Measurements from ENCODE around the gene TPTE2. TPM values are rescaled to one million over a fixed set of nuclear protein-coding genes. Genes with fewer than 3 reads are reported as not detected.
"Not testable (repeated sequence)": the region's sequence is repeated elsewhere in the genome, so short reads cannot be mapped to it uniquely, and the experiment has no call there.

The TPTE2 gene
- polyA plus RNA-seq (ENCODE audit: insufficient read length in 4 of 4), result under 1 TPM; 0.16 to 0.44 (median 0.27) TPM

DNA sequence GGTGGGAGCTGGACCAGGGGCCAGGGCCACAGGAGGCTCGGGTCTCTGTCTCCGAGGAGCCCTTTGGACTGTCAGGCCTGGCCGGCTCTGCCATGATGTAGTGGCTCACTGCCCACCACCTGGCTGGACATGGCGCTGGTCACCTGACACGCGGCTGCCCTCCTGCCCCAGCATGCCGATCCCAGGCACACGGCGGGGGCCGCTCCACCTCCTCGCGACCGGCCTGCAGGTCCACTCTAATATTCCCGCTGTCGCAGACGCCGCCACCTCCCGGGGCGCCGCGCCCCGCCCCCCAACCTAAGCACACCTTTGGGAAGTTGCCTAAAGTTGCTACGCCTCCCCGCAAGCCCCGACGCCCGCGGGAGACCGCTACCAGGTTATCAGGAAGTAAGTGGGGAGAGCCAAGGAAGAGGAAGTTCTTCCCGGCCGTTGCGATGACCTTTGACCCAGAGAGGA lies at the start of gene TPTE2:
TPTE2 (minus strand) TSS at position 406 of the 456 bp plus-strand sequence. CDS start 58,298 bp downstream, outside the sequence.
- not testable (repeated sequence) for DNase-seq (ENCODE audit: low read depth in 4 of 4, low spot score in 3 of 4)

- DNase-seq (ENCODE audit: low read depth in 4 of 4, low spot score in 3 of 4), result no peak
Observed at GRCh38 chr13:19607523-19608078, 46.3 kb upstream of the TPTE2 start.

DNA sequence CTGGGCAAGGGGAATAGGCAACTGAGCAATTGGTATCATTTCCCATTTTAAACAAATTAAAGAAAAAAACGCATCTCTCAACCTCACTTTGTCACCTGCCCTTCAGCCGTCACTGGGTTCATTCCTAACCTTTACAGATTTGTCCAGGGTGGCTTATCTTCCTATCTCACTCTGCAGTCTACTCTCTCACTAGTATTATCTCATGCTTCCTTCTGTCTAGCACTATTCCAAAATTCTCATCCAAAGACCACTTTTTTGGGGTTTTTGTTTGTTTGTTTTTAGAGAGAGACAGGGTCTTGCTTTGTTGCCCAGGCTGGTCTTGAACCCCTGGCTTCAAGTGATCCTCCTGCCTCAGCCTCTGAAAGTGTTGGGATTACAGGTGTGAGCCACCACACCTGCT lies 45.4 kb upstream of the TPTE2 start:
- no peak for DNase-seq (ENCODE audit: low read depth in 4 of 4, low spot score in 3 of 4)

GRCh38 chr13:19606152-19606551 lies 44.8 kb upstream of the TPTE2 start:
- DNase-seq (ENCODE audit: low read depth in 4 of 4, low spot score in 3 of 4), result no peak

DNA sequence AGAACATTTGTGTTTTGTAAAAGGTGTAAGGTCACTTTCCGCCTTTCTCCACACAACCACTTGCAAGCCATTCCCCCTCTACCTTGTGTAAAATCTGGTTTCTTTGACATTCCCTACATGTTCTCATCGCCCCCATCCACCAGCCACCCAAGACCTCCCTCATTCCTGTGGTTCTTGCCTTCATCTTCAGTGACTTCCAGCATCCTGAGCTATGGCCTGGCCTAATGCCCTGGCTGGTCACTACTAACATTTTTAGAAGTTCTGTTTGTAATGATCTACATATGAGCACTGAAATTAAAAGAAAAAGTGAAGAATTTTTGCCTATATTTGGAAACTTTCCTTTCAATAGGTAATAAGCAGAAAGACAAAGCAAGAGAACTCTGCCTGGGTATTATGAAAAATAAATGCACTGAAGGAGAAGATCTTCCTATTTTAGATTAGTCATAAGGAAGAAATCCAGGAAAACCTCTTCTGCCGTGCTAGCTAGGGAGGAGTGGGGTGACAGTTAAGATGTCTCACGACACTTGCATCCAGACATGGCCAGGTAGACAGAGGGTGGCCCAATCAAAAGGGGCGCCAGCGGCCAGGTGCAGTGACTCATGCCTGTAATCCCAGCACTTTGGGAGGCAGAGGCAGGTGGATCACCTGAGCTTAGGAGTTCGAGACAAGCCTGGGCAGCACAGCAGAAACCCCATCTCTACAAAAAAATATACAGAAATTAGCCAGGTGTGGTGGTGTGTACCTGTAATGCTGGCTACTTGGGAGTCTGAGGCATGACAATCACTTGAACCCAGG lies 44.0 kb upstream of the TPTE2 start:
- no peak for DNase-seq (ENCODE audit: low read depth in 4 of 4, low spot score in 3 of 4)

- no peak for DNase-seq (ENCODE audit: low read depth in 4 of 4, low spot score in 3 of 4)
Observed at GRCh38 chr13:19604306-19604705, 43.0 kb upstream of the TPTE2 start.

DNA sequence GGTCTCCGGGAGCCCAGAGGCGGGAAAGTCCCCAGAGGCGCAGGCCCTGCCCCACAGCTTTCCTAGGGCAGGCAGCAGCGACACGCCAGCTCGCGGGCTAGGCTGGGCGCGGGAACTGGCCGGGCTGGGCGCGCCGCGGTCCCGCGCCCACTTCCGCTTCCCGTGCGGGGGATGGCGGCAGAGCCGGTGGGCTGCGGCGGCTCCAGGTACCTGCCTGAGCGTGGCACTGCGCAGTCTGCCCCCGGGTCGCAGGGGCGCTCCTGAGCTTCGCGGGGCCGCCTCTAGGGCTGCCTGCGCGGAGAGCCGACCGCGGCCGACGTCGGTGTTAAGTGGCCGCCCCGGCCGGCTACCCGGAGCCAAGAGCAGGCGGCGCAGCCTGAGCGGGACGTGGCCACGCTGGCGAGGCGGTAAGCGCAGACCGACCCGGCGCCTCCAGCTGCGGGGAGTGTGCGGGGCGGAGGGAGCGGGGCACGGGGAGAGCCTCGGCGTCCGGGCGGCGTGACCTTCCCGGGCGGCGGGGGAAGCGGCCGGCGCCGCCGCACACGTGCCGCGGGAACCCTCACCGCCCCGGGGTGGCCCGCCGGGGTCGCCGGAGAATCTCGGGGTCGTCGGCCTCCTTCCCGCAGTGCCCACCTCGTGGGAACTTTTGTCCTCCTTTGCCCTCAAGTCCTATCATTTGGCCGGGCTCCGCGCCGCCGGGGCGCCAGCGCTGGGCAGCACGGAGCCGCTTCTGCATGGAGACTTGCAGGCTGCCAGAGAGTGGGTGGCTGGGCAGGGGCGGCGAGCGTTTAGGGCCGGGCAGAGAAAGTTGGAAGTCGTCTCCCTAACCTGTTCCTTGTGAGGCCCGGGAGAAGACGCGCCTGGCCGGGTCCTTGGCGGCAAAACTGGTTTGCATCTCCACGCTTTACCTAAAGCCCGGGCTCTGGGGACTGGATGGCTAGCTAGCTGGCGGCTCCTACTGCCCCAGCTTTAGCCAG lies 40.7 kb upstream of the TPTE2 start:
- DNase-seq (ENCODE audit: low read depth in 4 of 4, low spot score in 3 of 4), result peak in 1 of 4 donors; percentile 39

DNA sequence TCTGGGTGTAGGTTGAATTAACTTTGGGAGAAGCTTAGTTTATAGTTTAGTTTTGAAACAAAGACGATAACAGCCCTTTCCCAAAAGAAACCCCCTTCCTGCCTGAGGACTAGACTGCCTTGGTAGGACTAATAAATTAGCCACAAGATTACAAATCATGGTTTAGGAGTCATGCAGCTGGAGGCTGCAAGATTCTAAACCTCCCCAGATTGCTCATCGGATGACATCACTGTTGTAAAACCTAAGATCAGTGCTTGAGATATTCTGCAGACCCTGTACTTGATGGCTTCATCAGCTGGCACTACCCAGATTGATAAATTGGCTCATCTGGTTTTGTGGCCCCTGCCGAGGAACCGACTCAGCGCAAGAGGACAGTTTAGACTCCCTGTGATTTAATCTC lies 36.2 kb upstream of the TPTE2 start:
- no peak for DNase-seq (ENCODE audit: low read depth in 4 of 4, low spot score in 3 of 4)

DNA sequence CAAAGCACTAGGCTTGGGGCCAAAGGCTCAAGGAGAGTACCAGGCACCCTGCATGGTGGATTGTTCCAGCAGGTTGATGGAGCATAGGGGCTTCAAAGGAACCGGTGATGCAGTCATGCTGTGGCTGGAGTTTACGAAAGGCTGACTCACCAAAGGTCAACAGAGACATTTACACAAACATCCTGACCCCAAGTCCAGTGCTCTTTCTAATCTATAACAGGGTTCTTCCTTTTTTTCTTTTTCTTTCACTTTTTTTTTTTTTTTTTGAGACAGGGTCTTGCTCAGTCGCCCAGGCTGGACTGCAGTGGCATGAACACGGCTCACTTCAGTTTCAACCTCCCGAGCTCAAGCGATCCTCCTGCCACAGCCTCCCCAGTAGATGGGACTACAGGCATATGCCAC lies 35.6 kb upstream of the TPTE2 start:
- no peak for DNase-seq (ENCODE audit: low read depth in 4 of 4, low spot score in 3 of 4)

- DNase-seq (ENCODE audit: low read depth in 4 of 4, low spot score in 3 of 4), result no peak
Observed at GRCh38 chr13:19596086-19596485, 34.8 kb upstream of the TPTE2 start.

GRCh38 chr13:19592657-19593180 lies 31.4 kb upstream of the TPTE2 start:
- DNase-seq (ENCODE audit: low read depth in 4 of 4, low spot score in 3 of 4), result no peak

- no peak for DNase-seq (ENCODE audit: low read depth in 4 of 4, low spot score in 3 of 4)
Observed at GRCh38 chr13:19591864-19592263, 30.5 kb upstream of the TPTE2 start.

DNA sequence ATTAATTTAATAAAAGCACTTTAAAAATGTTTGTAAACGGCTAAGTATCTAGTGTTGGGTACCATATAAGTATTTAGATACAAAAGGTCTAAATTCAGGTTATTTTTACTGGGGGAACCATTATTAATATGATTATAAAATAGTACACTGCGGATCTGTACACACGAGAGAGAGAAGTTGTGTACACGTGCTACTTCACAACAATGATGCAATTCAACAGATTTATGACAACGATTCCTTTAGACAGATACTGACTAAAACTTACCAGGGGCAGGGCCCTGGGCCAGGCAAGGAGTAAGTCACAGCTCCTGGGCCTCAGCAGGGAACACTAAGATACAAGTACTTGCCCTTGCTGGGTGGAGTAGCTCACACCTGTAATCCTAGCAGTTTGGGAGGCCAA lies 29.1 kb upstream of the TPTE2 start:
- no peak for DNase-seq (ENCODE audit: low read depth in 4 of 4, low spot score in 3 of 4)

GRCh38 chr13:19589312-19589711 lies 28.0 kb upstream of the TPTE2 start:
- DNase-seq (ENCODE audit: low read depth in 4 of 4, low spot score in 3 of 4), result no peak

DNA sequence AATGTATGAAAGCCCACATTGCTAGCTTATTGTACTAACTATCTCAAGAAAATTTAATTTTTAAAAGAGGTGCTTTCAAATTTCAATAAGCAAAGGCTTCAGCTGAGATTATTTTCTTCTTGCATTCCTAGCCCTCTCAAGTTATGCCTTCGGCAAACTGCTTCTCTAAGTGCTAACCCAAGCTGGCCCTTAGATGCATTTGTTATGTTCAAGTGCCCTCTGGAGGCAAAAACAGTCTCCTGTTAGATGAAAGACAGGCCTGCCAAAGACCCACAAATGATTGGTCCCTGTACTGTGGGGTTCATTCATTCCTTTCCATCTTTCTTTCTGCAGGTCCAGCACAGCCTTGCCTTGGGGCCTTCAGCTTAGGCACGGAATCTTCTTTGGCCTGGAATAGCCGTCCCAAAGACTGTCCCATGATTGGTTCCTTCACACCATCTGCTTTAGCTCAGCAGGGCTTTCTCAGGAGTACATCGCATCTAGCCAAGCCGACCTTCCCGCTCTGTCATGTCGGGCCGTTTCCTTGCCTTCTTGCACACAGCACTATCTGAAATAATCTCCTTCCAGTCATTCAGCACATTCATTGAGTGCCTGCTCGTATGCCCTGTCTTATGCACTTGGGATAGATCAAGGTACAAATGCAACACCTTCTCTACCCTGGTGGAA lies 26.4 kb upstream of the TPTE2 start:
- DNase-seq (ENCODE audit: low read depth in 4 of 4, low spot score in 3 of 4), result no peak

GRCh38 chr13:19586904-19587634 lies 25.7 kb upstream of the TPTE2 start:
- DNase-seq (ENCODE audit: low read depth in 4 of 4, low spot score in 3 of 4), result no peak

GRCh38 chr13:19581675-19582074 lies 20.3 kb upstream of the TPTE2 start:
- DNase-seq (ENCODE audit: low read depth in 4 of 4, low spot score in 3 of 4), result no peak

DNA sequence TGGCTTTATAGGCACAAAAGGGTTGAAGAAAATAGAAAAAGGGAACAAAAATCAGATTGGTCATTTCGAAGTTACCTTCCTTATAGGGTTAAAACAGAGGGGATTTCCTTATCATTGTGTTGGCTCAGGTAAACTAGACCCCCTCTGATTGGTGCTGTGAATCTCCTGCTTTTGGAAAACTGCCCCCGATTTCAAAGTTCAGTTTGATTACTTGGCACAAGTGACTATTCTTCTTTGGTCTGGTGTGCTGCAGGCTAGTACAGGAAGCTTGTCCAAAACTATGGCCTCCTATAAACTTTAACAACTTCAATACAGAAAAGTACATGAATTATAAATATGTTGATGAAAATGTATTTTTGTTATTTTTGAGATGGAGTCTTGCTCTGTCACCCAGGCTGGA lies 13.9 kb upstream of the TPTE2 start:
- no peak for DNase-seq (ENCODE audit: low read depth in 4 of 4, low spot score in 3 of 4)

DNA sequence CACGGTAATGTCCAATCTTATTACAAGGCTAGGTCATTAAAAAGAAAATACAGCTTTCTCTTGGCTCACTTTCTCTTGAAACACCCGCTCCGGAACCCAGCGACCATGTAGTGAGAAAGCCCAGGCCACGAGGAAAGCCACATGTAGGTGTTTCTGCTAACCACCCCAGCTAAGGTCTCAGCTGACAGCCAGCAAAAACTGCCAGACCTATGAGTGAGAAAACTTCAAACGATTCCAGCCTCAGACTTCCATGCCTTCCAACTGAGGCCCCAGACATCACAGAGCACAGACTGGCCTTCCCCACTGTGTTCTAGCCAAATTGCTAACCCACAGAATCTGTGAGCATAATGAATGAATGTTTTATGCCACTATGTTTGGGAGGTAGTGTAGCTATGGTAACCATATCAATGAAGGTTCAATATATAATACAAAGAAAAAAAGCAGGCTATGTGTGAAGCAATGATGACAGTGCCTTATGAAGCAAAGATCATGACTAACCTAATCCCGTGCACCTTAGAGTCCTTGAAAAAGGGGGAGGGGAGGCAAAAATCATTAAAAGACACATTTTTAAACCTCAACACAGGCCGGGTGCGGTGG lies 11.9 kb upstream of the TPTE2 start:
- DNase-seq (ENCODE audit: low read depth in 4 of 4, low spot score in 3 of 4), result no peak

Measured in right renal pelvis (tissue), 4 donors.